SK-N-SH treated with all-trans-retinoic acid at 6 μM for 48 hours (cell line): Measurements from ENCODE around the gene CELF5.

Experiments used
- BACH2 ChIP-seq: fragments of 250-450 bp; sonication (Bioruptor Pico); IDR thresholded peaks from 2 replicates; pipeline ENCODE4 v1.9.0; 2021; ENCODE audit warnings: mild to moderate bottlenecking, borderline replicate concordance
- CREB5 ChIP-seq: fragments of 250-450 bp; sonication (Bioruptor Pico); IDR thresholded peaks from 2 replicates; pipeline ENCODE4 v1.5.1; 2020; ENCODE audit warnings: low read depth, mild to moderate bottlenecking, moderate library complexity
- ISL1 ChIP-seq: fragments of 250-450 bp; sonication (Bioruptor Pico); IDR thresholded peaks from 2 replicates; pipeline ENCODE4 v2.1.2; 2022; ENCODE audit warnings: mild to moderate bottlenecking, moderate library complexity
- PPARA ChIP-seq: fragments of 250-450 bp; sonication (Bioruptor Pico); IDR thresholded peaks from 2 replicates; pipeline ENCODE4 v1.5.0; 2020; ENCODE audit warnings: mild to moderate bottlenecking, borderline replicate concordance
- RARB ChIP-seq: fragments of 250-450 bp; sonication (Bioruptor Pico); IDR thresholded peaks from 2 replicates; pipeline ENCODE4 v1.8.0; 2021; ENCODE audit warnings: mild to moderate bottlenecking, moderate library complexity
- TOX ChIP-seq: fragments of 250-450 bp; sonication (Bioruptor Pico); IDR thresholded peaks from 2 replicates; pipeline ENCODE4 v1.8.0; 2021; ENCODE audit warnings: mild to moderate bottlenecking, moderate library complexity, borderline replicate concordance
- ZFP30 ChIP-seq: fragments of 450-650 bp; formaldehyde crosslinking; IDR thresholded peaks from 2 replicates; pipeline ENCODE4 v1.5.0; 2022; ENCODE audit warnings: mild to moderate bottlenecking, moderate library complexity
- ZNF70 ChIP-seq: fragments of 450-650 bp; formaldehyde crosslinking; IDR thresholded peaks from 2 replicates; pipeline ENCODE4 v1.5.0; 2020; ENCODE audit warnings: mild to moderate bottlenecking, moderate library complexity
- TF ChIP-seq, protein P1 (sequence below): fragments of 250-450 bp; sonication (Bioruptor Pico); IDR thresholded peaks from 2 replicates; pipeline ENCODE4 v1.8.0; 2020; ENCODE audit warnings: mild to moderate bottlenecking, moderate library complexity, borderline replicate concordance
- TF ChIP-seq, protein P2 (sequence below): fragments of 250-450 bp; sonication (Bioruptor Pico); IDR thresholded peaks from 2 replicates; pipeline ENCODE4 v1.5.1; 2021; ENCODE audit warnings: mild to moderate bottlenecking, moderate library complexity

DNA sequence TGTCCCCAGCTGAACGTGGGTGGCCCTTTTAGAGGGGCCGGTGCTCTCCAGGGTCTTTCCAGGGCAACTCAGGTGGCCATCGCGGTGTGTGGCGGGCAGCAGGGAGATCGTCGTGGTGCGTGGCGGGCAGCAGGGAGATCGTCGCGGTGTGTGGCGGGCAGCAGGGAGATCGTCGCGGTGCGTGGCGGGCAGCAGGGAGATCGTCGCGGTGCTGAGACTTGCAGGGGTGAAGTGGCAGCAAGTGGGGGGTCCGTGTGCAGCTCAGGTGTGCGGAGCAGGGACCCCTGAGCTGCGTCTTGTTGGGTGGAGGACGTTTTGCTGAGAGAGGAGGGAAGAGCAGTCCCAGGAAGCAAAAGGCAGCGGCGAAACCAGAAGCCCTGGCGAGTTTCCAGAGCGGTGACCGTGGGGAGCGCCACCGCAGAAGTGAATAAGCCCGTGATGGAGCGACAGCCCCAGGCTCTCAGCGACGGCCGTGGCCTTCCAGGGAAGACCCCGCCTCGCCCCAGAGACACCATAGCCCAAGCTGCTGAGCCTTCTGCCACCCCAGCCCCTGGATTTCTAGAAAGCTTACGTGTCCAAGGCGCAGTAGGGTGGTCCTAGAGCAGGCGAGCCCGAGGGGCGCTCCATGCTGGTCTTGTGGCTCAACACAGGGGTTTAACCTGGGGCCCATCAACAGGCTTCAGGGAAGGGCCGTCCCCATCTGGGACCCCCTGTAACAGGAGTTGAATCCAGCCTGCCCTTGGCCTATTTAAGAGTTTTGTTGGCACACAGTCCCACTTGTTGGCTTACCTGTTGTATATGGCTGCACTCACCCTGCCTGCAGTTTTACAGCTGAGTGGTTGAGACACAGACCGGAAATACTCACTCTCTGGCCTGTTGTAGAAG is 33.3 kb upstream of the CELF5 start:
- TF ChIP-seq ISL1 (CRISPR knock-in tag) (no peak), TOX (no peak), RARB (CRISPR knock-in tag) (no peak), BACH2 (no peak), PPARA (CRISPR knock-in tag) (no peak), ZNF70 (no peak), ZFP30 (no peak), CREB5 (CRISPR knock-in tag) (no peak)
- TF ChIP-seq, protein P1, sequence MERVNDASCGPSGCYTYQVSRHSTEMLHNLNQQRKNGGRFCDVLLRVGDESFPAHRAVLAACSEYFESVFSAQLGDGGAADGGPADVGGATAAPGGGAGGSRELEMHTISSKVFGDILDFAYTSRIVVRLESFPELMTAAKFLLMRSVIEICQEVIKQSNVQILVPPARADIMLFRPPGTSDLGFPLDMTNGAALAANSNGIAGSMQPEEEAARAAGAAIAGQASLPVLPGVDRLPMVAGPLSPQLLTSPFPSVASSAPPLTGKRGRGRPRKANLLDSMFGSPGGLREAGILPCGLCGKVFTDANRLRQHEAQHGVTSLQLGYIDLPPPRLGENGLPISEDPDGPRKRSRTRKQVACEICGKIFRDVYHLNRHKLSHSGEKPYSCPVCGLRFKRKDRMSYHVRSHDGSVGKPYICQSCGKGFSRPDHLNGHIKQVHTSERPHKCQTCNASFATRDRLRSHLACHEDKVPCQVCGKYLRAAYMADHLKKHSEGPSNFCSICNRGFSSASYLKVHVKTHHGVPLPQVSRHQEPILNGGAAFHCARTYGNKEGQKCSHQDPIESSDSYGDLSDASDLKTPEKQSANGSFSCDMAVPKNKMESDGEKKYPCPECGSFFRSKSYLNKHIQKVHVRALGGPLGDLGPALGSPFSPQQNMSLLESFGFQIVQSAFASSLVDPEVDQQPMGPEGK (CRISPR knock-in tag), result no peak
- TF ChIP-seq, protein P2, sequence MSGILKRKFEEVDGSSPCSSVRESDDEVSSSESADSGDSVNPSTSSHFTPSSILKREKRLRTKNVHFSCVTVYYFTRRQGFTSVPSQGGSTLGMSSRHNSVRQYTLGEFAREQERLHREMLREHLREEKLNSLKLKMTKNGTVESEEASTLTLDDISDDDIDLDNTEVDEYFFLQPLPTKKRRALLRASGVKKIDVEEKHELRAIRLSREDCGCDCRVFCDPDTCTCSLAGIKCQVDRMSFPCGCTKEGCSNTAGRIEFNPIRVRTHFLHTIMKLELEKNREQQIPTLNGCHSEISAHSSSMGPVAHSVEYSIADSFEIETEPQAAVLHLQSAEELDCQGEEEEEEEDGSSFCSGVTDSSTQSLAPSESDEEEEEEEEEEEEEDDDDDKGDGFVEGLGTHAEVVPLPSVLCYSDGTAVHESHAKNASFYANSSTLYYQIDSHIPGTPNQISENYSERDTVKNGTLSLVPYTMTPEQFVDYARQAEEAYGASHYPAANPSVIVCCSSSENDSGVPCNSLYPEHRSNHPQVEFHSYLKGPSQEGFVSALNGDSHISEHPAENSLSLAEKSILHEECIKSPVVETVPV, result no peak
